BLaER1 treated with 17β-estradiol and CSF1 and Interleukin-3, amounts not matched to agents 10 nM and 100 nM (cell line): ENCODE measurements around the gene CCDC177.
A peak's percentile ranks its signal among the peaks of the same experiment; 100 is the strongest.
"Not testable (repeated sequence)": the region's sequence is repeated elsewhere in the genome, so short reads cannot be mapped to it uniquely, and the experiment has no call there.

Source experiments
- H3K27ac ChIP-seq, 11 experiments: shearing (Covaris generic); formaldehyde crosslinking; 2 replicates each; pipeline ENCODE4 v1.8.1; 2022
- H3K27me3 ChIP-seq, 11 experiments: shearing (Covaris generic); formaldehyde crosslinking; 2 replicates each; pipeline ENCODE4 v1.8.1; 2022
- H3K36me3 ChIP-seq, 11 experiments: shearing (Covaris generic); formaldehyde crosslinking; 2 replicates each; pipeline ENCODE4 v1.8.1; 2022
- H3K4me1 ChIP-seq, 10 experiments: shearing (Covaris generic); formaldehyde crosslinking; 2 replicates each; pipeline ENCODE4 v1.8.1; 2022
- H3K4me2 ChIP-seq, 11 experiments: shearing (Covaris generic); formaldehyde crosslinking; 2 replicates each; pipeline ENCODE4 v1.8.1; 2022
- H3K4me3 ChIP-seq, 10 experiments: shearing (Covaris generic); formaldehyde crosslinking; 2 replicates each; pipeline ENCODE4 v1.8.1; 2022
- H3K9ac ChIP-seq, 11 experiments: shearing (Covaris generic); formaldehyde crosslinking; 2 replicates each; pipeline ENCODE4 v1.8.1; 2022
- H3K9me3 ChIP-seq, 11 experiments: shearing (Covaris generic); formaldehyde crosslinking; replicated peaks in 1 of 11; 2 replicates each; pipeline ENCODE4 v1.8.1; 2022
- H4K20me1 ChIP-seq, 11 experiments: shearing (Covaris generic); formaldehyde crosslinking; 2 replicates each; pipeline ENCODE4 v1.8.1; 2022
- Cebpa-rat ChIP-seq, 11 experiments: shearing (Covaris generic); IDR thresholded peaks; 2 replicates each; pipeline ENCODE4 v1.8.1; 2022

Gene CCDC177

GRCh38 chr14:69610020-69610873 is 35.6 kb upstream of the CCDC177 start:
- Histone ChIP-seq H3K9ac (peak overlapping the region; percentile 47 to 74 (median 72); a peak in 21 of 22 replicates), H3K4me2 (peak overlapping the region; percentile 80 to 95 (median 87)), H4K20me1 (peaks cover 0 to 36% (median 24%) of the 10 kb centered on the region in 11 experiments; a peak in 15 of 22 replicates), H3K36me3 (no peaks in the 10 kb centered on the region), H3K27ac (peak overlapping the region; percentile 34 to 70 (median 60); a peak in 20 of 22 replicates), H3K9me3 (no peaks in the 10 kb centered on the region), H3K4me3 (peak overlapping the region; percentile 50 to 98 (median 60)), H3K4me1 (peaks cover 42 to 57% (median 51%) of the 10 kb centered on the region in 10 experiments), H3K27me3 (no peaks in the 10 kb centered on the region)
- TF ChIP-seq Cebpa-rat (IDR thresholded peaks at IDR 0.05): no peak

- Histone ChIP-seq H3K4me2 (peak overlapping the region in 4 of 11 experiments; percentile 2 to 38 (median 24); a peak in 5 of 22 replicates), H3K4me1 (peaks cover 17 to 33% (median 25%) of the 10 kb centered on the region in 10 experiments), H3K9ac (0 out of 22 replicates have a peak overlapping the region, but pooled peaks of 1 of the 11 experiments have one; percentile 14), H3K27ac (no peak overlapping the region), H3K4me3 (no peak overlapping the region), H4K20me1 (no peaks in the 10 kb centered on the region), H3K27me3 (no peaks in the 10 kb centered on the region), H3K9me3 (no peaks in the 10 kb centered on the region), H3K36me3 (no peaks in the 10 kb centered on the region)
- TF ChIP-seq Cebpa-rat (IDR thresholded peaks at IDR 0.05): peak in 4 of 11 experiments; percentile 15 to 37 (median 26); a peak in 3 of 22 replicates
These were observed 31.9 kb upstream of the CCDC177 start for GRCh38 chr14:69606258-69607184.

- Histone ChIP-seq H3K36me3 (no peaks in the 10 kb centered on the region), H3K4me3 (no peak overlapping the region), H3K27ac (no peak overlapping the region), H3K9me3 (no peaks in the 10 kb centered on the region), H3K4me2 (peak overlapping the region in 2 of 11 experiments; percentile 29 to 38; a peak in 4 of 22 replicates), H3K9ac (no peak overlapping the region), H3K27me3 (no peaks in the 10 kb centered on the region), H3K4me1 (peaks cover 14 to 32% (median 21%) of the 10 kb centered on the region in 10 experiments), H4K20me1 (no peaks in the 10 kb centered on the region)
- no peak for TF ChIP-seq Cebpa-rat (IDR thresholded peaks at IDR 0.05)
These were observed 31.1 kb upstream of the CCDC177 start for GRCh38 chr14:69605738-69606137.

DNA sequence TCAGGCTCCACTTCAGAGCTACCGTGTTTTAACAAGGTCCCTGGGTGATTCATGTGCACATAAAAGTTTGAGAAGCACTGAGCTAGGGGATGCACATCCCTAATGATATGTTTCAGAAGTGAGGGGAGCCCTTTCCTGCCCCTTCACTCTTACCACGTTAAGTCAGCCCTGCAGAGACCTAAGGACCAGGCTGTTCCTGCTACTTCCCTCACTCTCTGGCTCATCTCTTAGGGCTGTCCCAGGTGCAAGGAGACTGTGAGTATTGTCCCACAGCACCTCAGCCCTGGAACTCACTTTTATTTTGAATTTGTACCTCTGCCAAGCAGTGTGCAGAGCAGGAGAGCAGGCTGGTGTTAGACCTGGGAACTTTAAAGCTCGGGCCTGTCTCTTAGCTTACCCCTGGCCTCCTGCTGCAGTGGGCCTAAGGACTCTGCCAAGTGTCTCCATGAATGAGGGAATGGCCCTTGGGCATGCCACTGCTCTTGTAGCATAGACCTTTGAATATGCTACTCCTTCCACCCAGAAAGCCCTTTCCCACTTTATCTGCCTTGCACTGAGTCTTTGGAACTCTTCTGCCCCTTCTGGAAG is 25.7 kb upstream of the CCDC177 start:
- no peak overlapping the region for H3K9ac ChIP-seq
- H3K4me2 ChIP-seq: no peak overlapping the region
- H3K9me3 ChIP-seq: no peaks in the 10 kb centered on the region
- H3K27ac ChIP-seq: no peak overlapping the region
- TF ChIP-seq Cebpa-rat (IDR thresholded peaks at IDR 0.05): no peak
- H3K4me3 ChIP-seq: no peak overlapping the region
- H3K36me3 ChIP-seq: no peaks in the 10 kb centered on the region
- H3K4me1 ChIP-seq: peaks cover 0 to 2% (median 0%) of the 10 kb centered on the region in 10 experiments; a peak in 2 of 20 replicates
- no peaks in the 10 kb centered on the region for H4K20me1 ChIP-seq
- H3K27me3 ChIP-seq: no peaks in the 10 kb centered on the region

DNA sequence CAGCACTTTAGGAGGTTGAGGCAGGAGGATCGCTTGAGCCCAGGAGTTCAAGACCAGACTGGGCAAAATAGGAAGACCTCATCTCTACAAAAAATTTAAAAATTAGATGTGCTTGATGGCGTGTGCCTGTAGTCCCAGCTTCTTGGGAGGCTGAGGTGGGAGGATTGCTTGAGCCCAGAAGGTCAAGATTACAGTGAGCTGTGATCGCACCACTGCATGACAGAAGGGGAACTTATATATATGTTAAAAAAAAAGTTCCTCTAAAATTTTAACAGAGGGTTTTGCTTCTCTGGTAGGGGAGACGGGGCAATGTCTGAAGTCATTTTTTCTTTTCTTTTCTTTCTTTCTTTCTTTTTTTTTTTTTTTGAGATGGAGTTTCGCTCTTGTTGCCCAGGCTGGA is 24.8 kb upstream of the CCDC177 start:
- H3K4me2 ChIP-seq, H3K4me1 ChIP-seq, H3K27me3 ChIP-seq, H3K9ac ChIP-seq, H3K9me3 ChIP-seq, H4K20me1 ChIP-seq, H3K36me3 ChIP-seq, H3K4me3 ChIP-seq, H3K27ac ChIP-seq: not testable (repeated sequence)

- H3K9ac ChIP-seq: no peak overlapping the region
- H3K36me3 ChIP-seq: no peaks in the 10 kb centered on the region
- H4K20me1 ChIP-seq: no peaks in the 10 kb centered on the region
- no peak overlapping the region for H3K27ac ChIP-seq
- H3K4me2 ChIP-seq: no peak overlapping the region
- peaks cover 0 to 15% (median 12%) of the 10 kb centered on the region in 10 experiments; a peak in 17 of 20 replicates for H3K4me1 ChIP-seq
- H3K27me3 ChIP-seq: no peaks in the 10 kb centered on the region
- no peak for TF ChIP-seq Cebpa-rat (IDR thresholded peaks at IDR 0.05)
- H3K4me3 ChIP-seq: no peak overlapping the region
- H3K9me3 ChIP-seq: no peaks in the 10 kb centered on the region
These were observed 20.7 kb upstream of the CCDC177 start for GRCh38 chr14:69595336-69595735.

DNA sequence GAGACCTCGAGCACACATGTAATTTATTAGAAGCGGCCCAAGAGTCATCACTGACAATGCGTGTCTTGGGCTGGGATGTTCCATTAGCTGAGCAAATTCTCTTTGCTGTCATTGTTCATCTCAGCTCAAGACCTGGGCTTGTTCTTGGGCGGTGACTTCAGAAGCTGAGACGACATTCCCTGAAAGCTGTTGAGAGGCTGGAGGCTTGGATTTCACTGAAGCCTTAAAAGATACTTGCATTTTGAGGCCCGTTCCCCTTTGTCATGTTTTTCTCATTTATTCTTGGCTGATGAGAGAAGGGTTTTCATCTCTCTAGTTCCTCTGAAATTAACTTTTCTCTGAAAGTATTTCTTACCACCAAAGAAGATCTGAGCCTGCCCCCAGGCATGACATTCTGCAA is 20.2 kb upstream of the CCDC177 start:
- Histone ChIP-seq H3K27me3 (no peaks in the 10 kb centered on the region), H3K4me3 (no peak overlapping the region), H3K9me3 (no peaks in the 10 kb centered on the region), H3K27ac (no peak overlapping the region), H3K4me2 (no peak overlapping the region), H3K36me3 (no peaks in the 10 kb centered on the region), H4K20me1 (no peaks in the 10 kb centered on the region), H3K4me1 (peaks cover 0 to 15% (median 12%) of the 10 kb centered on the region in 10 experiments; a peak in 17 of 20 replicates), H3K9ac (no peak overlapping the region)
- TF ChIP-seq Cebpa-rat (IDR thresholded peaks at IDR 0.05): no peak

GRCh38 chr14:69593018-69593677 is 18.5 kb upstream of the CCDC177 start:
- no peak overlapping the region for H3K4me3 ChIP-seq
- H3K4me1 ChIP-seq: peaks cover 0 to 15% (median 12%) of the 10 kb centered on the region in 10 experiments; a peak in 17 of 20 replicates
- H3K27ac ChIP-seq: 0 out of 22 replicates have a peak overlapping the region, but pooled peaks of 1 of the 11 experiments have one; percentile 39
- H3K4me2 ChIP-seq: peak overlapping the region in 9 of 11 experiments; percentile 22 to 69 (median 50); a peak in 18 of 22 replicates
- no peaks in the 10 kb centered on the region for H3K27me3 ChIP-seq
- no peaks in the 10 kb centered on the region for H4K20me1 ChIP-seq
- H3K9ac ChIP-seq: no peak overlapping the region
- H3K9me3 ChIP-seq: no peaks in the 10 kb centered on the region
- H3K36me3 ChIP-seq: no peaks in the 10 kb centered on the region
- no peak for TF ChIP-seq Cebpa-rat (IDR thresholded peaks at IDR 0.05)
